ENCODE data around the gene EPN2.

EPN2 gene

GRCh38 chr17:19296786-19297778, 59.9 kb downstream of the EPN2 start:
- DNase-seq, result no peak

GRCh38 chr17:19298569-19299213, 61.5 kb downstream of the EPN2 start:
- DNase-seq, result no peak

- no peak for DNase-seq
Observed at GRCh38 chr17:19299214-19299747, 62.1 kb downstream of the EPN2 start.

- no peak for DNase-seq
Observed at GRCh38 chr17:19299866-19300265, 62.7 kb downstream of the EPN2 start.

GRCh38 chr17:19301274-19301951, 64.2 kb downstream of the EPN2 start:
- DNase-seq, result no peak

GRCh38 chr17:19301973-19302372, 64.8 kb downstream of the EPN2 start:
- DNase-seq, result no peak

- no peak for DNase-seq
Observed at GRCh38 chr17:19302791-19303331, 65.7 kb downstream of the EPN2 start.

- DNase-seq, result no peak
Observed at GRCh38 chr17:19303367-19303776, 66.2 kb downstream of the EPN2 start.

GRCh38 chr17:19304209-19304608, 67.0 kb downstream of the EPN2 start:
- DNase-seq, result no peak

GRCh38 chr17:19304751-19305150, 67.6 kb downstream of the EPN2 start:
- no peak for DNase-seq

GRCh38 chr17:19305256-19305655, 68.1 kb downstream of the EPN2 start:
- DNase-seq, result no peak

GRCh38 chr17:19305761-19306159, 68.6 kb downstream of the EPN2 start:
- no peak for DNase-seq

GRCh38 chr17:19306160-19307111, 69.3 kb downstream of the EPN2 start:
- no peak for DNase-seq

GRCh38 chr17:19307521-19307920, 70.4 kb downstream of the EPN2 start:
- DNase-seq, result no peak

GRCh38 chr17:19308398-19308797, 71.2 kb downstream of the EPN2 start:
- no peak for DNase-seq

- DNase-seq, result no peak
Observed at GRCh38 chr17:19309701-19310100, 72.5 kb downstream of the EPN2 start.

GRCh38 chr17:19310151-19310550, 73.0 kb downstream of the EPN2 start:
- no peak for DNase-seq

- DNase-seq, result no peak
Observed at GRCh38 chr17:19311016-19311415, 73.8 kb downstream of the EPN2 start.

- DNase-seq, result no peak
Observed at GRCh38 chr17:19311421-19312215, 74.5 kb downstream of the EPN2 start.

- no peak for DNase-seq
Observed at GRCh38 chr17:19312406-19312805, 75.2 kb downstream of the EPN2 start.

Measured in NCI-H345 (cell line).